Measurements from ENCODE around the gene LIM2. TPM values are rescaled to one million over a fixed set of nuclear protein-coding genes. Genes with fewer than 3 reads are reported as not detected.
A peak's percentile ranks its signal among the peaks of the same experiment; 100 is the strongest.

Gene LIM2
- total and polyA plus RNA-seq, 2 donors = not detected

DNA sequence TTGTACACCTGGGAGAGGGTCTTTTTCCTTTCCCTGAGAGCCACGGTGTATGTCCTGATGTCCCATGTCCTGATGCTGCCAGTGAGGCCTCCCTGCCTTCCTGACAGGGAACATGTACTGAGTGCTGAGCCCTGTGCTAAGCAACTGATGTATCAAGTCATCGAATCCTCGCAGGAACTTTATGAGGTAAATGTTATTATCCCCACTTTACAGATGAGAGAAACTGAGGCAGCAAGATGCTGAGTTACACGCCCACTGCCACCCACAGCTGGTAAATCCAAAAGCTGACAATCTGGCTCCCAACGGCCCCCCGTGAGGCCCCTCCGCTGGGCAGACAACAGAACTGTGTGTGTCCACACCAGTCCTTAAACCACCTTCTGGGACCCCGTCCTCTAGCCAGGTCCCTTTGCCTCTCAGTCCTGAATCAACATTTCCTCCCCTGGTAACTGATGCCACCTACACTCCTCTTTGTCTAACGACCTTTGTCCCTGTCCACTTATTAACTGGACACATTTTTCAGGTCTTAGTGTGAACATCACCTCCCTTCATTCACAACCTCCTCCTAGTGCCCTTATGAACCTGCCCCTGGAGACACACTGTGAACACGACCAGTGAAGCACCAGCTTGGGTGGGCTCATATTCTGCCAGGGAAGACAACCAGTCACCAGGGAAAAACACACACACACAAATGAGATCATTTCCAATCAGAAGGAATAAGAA, 40.4 kb downstream of the LIM2 start:
- peaks cover 21 to 52% of the 10 kb centered on the region in 2 donors for H3K36me3 ChIP-seq (ENCODE audit: control insufficient read depth in 2 of 2, insufficient read depth in 2 of 2, low read length in 1 of 2)
- H3K27ac ChIP-seq (ENCODE audit: low read depth in 1 of 2, low read length in 1 of 2) = no peak overlapping the region
- H3K27me3 ChIP-seq (ENCODE audit: control insufficient read depth in 2 of 2, insufficient read depth in 1 of 2, low read length in 1 of 2) = peaks cover 0 to 2% of the 10 kb centered on the region in 2 donors
- H3K9me3 ChIP-seq (ENCODE audit: control insufficient read depth in 2 of 2, insufficient read depth in 1 of 2, low read length in 1 of 2) = peaks cover 0 to 1% of the 10 kb centered on the region in 2 donors
- H3K4me3 ChIP-seq (ENCODE audit: low read length in 2 of 2) = no peak overlapping the region
- H3K4me1 ChIP-seq (ENCODE audit: control insufficient read depth in 2 of 2, insufficient read depth in 2 of 2, low read length in 2 of 2) = peaks cover 0 to 2% of the 10 kb centered on the region in 2 donors
- no peak for DNase-seq (ENCODE audit: low read depth in 6 of 9, low spot score in 9 of 9)
- WGBS = 80% methylated on average over 10 of the region's 10 CpGs

DNA sequence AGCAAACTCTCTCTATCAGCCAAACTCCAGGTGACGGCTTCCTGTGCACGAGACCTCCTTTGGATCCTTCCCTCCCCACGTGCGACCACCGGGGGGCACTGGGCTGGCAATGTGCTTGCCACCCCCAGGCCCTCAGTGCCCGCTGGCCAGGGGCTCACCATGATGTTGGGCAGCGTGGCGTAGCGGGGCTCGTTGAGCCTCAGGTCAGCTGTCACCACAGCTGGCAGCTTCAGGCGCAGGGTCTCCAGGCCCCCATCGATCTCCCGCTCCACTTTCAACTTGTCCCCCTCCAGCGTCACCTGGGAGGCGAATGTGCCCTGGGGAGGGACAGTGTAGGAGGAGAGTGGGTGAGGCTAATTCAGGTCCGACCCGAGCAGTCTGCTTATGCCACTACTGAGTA, 41.0 kb downstream of the LIM2 start:
- H3K27me3 ChIP-seq (ENCODE audit: control insufficient read depth in 2 of 2, insufficient read depth in 1 of 2, low read length in 1 of 2) = peaks cover 0 to 7% of the 10 kb centered on the region in 2 donors
- H3K36me3 ChIP-seq (ENCODE audit: control insufficient read depth in 2 of 2, insufficient read depth in 2 of 2, low read length in 1 of 2) = peaks cover 21 to 48% of the 10 kb centered on the region in 2 donors
- WGBS = 94% methylated on average over 17 of the region's 17 CpGs
- peaks cover 0 to 1% of the 10 kb centered on the region in 2 donors for H3K9me3 ChIP-seq (ENCODE audit: control insufficient read depth in 2 of 2, insufficient read depth in 1 of 2, low read length in 1 of 2)
- no peak overlapping the region for H3K27ac ChIP-seq (ENCODE audit: low read depth in 1 of 2, low read length in 1 of 2)
- DNase-seq (ENCODE audit: low read depth in 6 of 9, low spot score in 9 of 9) = no peak
- H3K4me1 ChIP-seq (ENCODE audit: control insufficient read depth in 2 of 2, insufficient read depth in 2 of 2, low read length in 2 of 2) = peaks cover 0 to 2% of the 10 kb centered on the region in 2 donors
- H3K4me3 ChIP-seq (ENCODE audit: low read length in 2 of 2) = no peak overlapping the region

DNA sequence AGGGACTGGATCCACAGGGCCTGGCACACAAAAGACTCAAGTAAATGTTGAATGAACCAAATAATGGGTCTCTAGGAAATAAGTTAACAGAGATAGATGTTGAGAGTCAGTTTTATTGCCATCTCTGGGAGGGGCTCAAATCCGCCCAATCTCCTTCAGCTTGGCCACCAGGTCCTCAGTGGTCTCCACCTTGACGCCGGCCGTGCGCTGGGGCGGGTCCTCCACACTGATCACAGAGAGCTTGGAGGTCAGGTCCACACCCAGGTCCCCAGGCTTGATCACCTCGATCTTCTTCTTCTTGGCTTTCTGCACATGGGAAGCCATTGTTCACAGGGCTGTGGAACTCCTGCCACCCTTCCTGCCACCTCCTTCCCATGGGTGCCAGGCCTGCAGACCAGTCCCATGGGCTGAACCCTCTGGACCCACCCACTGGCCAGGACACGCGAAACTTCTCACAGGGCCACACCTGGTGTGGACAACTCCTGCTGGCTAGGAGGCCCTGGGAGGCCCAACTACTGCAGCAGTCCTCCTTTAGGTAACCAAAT, 42.6 kb downstream of the LIM2 start:
- no peak for DNase-seq (ENCODE audit: low read depth in 6 of 9, low spot score in 9 of 9)
- WGBS = 98% methylated on average over 9 of the region's 9 CpGs
- Histone ChIP-seq H3K36me3 (ENCODE audit: control insufficient read depth in 2 of 2, insufficient read depth in 2 of 2, low read length in 1 of 2) (peaks cover 12 to 34% of the 10 kb centered on the region in 2 donors), H3K9me3 (ENCODE audit: control insufficient read depth in 2 of 2, insufficient read depth in 1 of 2, low read length in 1 of 2) (peaks cover 0 to 1% of the 10 kb centered on the region in 2 donors), H3K4me1 (ENCODE audit: control insufficient read depth in 2 of 2, insufficient read depth in 2 of 2, low read length in 2 of 2) (peaks cover 0 to 2% of the 10 kb centered on the region in 2 donors), H3K27me3 (ENCODE audit: control insufficient read depth in 2 of 2, insufficient read depth in 1 of 2, low read length in 1 of 2) (peaks cover 11 to 23% of the 10 kb centered on the region in 2 donors), H3K4me3 (ENCODE audit: low read length in 2 of 2) (no peak overlapping the region), H3K27ac (ENCODE audit: low read depth in 1 of 2, low read length in 1 of 2) (no peak overlapping the region)

- peaks cover 6 to 25% of the 10 kb centered on the region in 2 donors for H3K36me3 ChIP-seq (ENCODE audit: control insufficient read depth in 2 of 2, insufficient read depth in 2 of 2, low read length in 1 of 2)
- H3K4me3 ChIP-seq (ENCODE audit: low read length in 2 of 2) = no peak overlapping the region
- H3K27me3 ChIP-seq (ENCODE audit: control insufficient read depth in 2 of 2, insufficient read depth in 1 of 2, low read length in 1 of 2) = peaks cover 22 to 39% of the 10 kb centered on the region in 2 donors
- peaks cover 0 to 4% of the 10 kb centered on the region in 2 donors for H3K9me3 ChIP-seq (ENCODE audit: control insufficient read depth in 2 of 2, insufficient read depth in 1 of 2, low read length in 1 of 2)
- no peak for DNase-seq (ENCODE audit: low read depth in 6 of 9, low spot score in 9 of 9)
- no peak overlapping the region for H3K27ac ChIP-seq (ENCODE audit: low read depth in 1 of 2, low read length in 1 of 2)
- peaks cover 8 to 18% of the 10 kb centered on the region in 2 donors for H3K4me1 ChIP-seq (ENCODE audit: control insufficient read depth in 2 of 2, insufficient read depth in 2 of 2, low read length in 2 of 2)
- 69% methylated on average over 9 of the region's 9 CpGs for WGBS
Observed at GRCh38 chr19:51342631-51343569, 44.9 kb downstream of the LIM2 start.

DNA sequence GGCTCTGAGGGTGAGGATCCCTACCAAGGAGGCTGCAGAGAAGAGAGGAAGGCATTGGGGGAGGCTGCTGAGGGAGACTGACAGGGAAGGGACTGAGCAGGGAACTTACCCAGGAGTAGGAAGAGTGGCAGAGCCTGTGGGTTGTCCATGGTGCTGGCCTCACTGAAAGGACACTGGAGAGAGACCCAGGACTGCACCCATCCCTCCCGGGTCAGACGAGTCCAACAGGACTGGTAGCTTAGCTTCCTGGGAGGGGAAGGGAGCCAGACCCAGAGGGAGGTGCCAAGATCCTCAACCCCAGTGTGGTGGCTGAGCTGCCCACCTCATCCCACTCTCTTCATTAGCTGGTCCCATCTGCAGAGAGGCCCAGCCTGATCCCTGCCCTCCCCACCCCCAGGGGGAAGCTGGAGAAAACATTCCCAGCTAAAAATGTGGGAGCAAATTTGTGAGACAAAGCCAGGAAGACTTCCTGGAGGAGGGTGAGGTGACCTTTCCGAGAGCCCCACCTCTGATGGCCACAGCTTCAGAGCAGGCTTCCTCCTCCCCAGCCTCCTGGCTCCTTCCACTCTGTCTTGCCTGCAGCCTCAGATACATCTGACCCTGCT, 45.7 kb downstream of the LIM2 start, which contains the start of gene VSIG10L:
TSS of gene VSIG10L (minus strand) at position 164 of the 605 bp plus-strand sequence. CDS start at position 149, 15 bp downstream.
- DNase-seq (ENCODE audit: low read depth in 6 of 9, low spot score in 9 of 9) = no peak
- H3K27ac ChIP-seq (ENCODE audit: low read depth in 1 of 2, low read length in 1 of 2) = no peak within 1 kb of the TSS
- peaks cover 8 to 18% of the 10 kb centered on the region in 2 donors for H3K4me1 ChIP-seq (ENCODE audit: control insufficient read depth in 2 of 2, insufficient read depth in 2 of 2, low read length in 2 of 2)
- H3K36me3 ChIP-seq (ENCODE audit: control insufficient read depth in 2 of 2, insufficient read depth in 2 of 2, low read length in 1 of 2) = peaks cover 6 to 18% of the 10 kb centered on the region in 2 donors
- peaks cover 22 to 39% of the 10 kb centered on the region in 2 donors for H3K27me3 ChIP-seq (ENCODE audit: control insufficient read depth in 2 of 2, insufficient read depth in 1 of 2, low read length in 1 of 2)
- H3K9me3 ChIP-seq (ENCODE audit: control insufficient read depth in 2 of 2, insufficient read depth in 1 of 2, low read length in 1 of 2) = peaks cover 0 to 3% of the 10 kb centered on the region in 2 donors
- H3K4me3 ChIP-seq (ENCODE audit: low read length in 2 of 2) = no peak within 1 kb of the TSS
- WGBS = 75% methylated on average over 3 of the region's 3 CpGs

DNA sequence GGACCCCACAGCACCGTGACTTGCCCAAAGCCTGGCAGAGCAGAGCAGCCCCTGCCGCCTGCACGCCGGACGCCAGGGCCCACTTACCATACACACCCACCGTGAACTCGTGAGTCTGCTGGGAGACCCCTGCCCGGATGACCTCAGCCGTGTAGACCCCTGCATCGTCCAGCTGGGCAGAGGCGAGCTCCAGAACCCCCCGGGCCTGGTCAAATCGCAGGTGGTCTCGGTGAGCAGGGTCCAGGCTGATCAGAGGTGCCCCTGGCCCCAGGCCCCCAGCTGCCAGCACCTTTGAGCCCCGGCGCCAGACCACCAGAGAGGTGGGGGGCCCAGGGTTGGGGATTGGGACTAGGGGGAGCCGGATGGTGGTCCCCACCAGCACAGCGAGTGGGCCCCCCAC, 46.7 kb downstream of the LIM2 start:
- Histone ChIP-seq H3K9me3 (ENCODE audit: control insufficient read depth in 2 of 2, insufficient read depth in 1 of 2, low read length in 1 of 2) (peaks cover 0 to 2% of the 10 kb centered on the region in 2 donors), H3K4me1 (ENCODE audit: control insufficient read depth in 2 of 2, insufficient read depth in 2 of 2, low read length in 2 of 2) (peaks cover 8 to 18% of the 10 kb centered on the region in 2 donors), H3K27ac (ENCODE audit: low read depth in 1 of 2, low read length in 1 of 2) (no peak overlapping the region), H3K27me3 (ENCODE audit: control insufficient read depth in 2 of 2, insufficient read depth in 1 of 2, low read length in 1 of 2) (peaks cover 22 to 39% of the 10 kb centered on the region in 2 donors), H3K4me3 (ENCODE audit: low read length in 2 of 2) (no peak overlapping the region), H3K36me3 (ENCODE audit: control insufficient read depth in 2 of 2, insufficient read depth in 2 of 2, low read length in 1 of 2) (peaks cover 2 to 12% of the 10 kb centered on the region in 2 donors)
- WGBS = 93% methylated on average over 18 of the region's 18 CpGs
- DNase-seq (ENCODE audit: low read depth in 6 of 9, low spot score in 9 of 9) = no peak

- DNase-seq (ENCODE audit: low read depth in 6 of 9, low spot score in 9 of 9) = peak in 5 of 9 donors; percentile 47 to 72 (median 59)
- Histone ChIP-seq H3K4me3 (ENCODE audit: low read length in 2 of 2) (peak overlapping the region; percentile 49 to 69), H3K4me1 (ENCODE audit: control insufficient read depth in 2 of 2, insufficient read depth in 2 of 2, low read length in 2 of 2) (peaks cover 8 to 18% of the 10 kb centered on the region in 2 donors), H3K9me3 (ENCODE audit: control insufficient read depth in 2 of 2, insufficient read depth in 1 of 2, low read length in 1 of 2) (peaks cover 0 to 2% of the 10 kb centered on the region in 2 donors), H3K27ac (ENCODE audit: low read depth in 1 of 2, low read length in 1 of 2) (peak overlapping the region; percentile 4 to 67), H3K36me3 (ENCODE audit: control insufficient read depth in 2 of 2, insufficient read depth in 2 of 2, low read length in 1 of 2) (peaks cover 0 to 4% of the 10 kb centered on the region in 2 donors), H3K27me3 (ENCODE audit: control insufficient read depth in 2 of 2, insufficient read depth in 1 of 2, low read length in 1 of 2) (peaks cover 22 to 39% of the 10 kb centered on the region in 2 donors)
- WGBS = 5% methylated on average over 107 of the region's 107 CpGs
Observed at GRCh38 chr19:51339687-51340656, 47.8 kb downstream of the LIM2 start.

DNA sequence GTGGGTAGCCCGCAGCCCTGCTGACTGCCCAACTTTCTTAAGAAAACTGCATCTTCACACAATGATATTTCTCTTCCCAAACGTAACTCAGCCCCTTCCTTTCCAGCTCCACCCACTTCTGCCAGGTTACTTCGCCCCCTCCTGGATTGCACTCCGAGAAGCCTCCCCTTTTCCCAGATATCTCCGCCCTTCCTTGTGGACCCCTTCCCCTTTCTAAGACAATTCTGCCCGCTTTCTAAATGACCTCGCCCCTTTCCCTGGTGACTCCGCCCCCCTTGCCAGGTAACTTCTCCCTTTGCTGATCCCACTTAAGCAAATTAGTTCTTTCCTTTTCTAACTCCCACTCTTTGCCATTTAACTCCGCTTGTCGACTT, 48.5 kb downstream of the LIM2 start:
- WGBS = under 1% methylated on average over 10 of the region's 10 CpGs
- no peak for DNase-seq (ENCODE audit: low read depth in 6 of 9, low spot score in 9 of 9)
- H3K4me1 ChIP-seq (ENCODE audit: control insufficient read depth in 2 of 2, insufficient read depth in 2 of 2, low read length in 2 of 2) = peaks cover 8 to 18% of the 10 kb centered on the region in 2 donors
- peaks cover 22 to 39% of the 10 kb centered on the region in 2 donors for H3K27me3 ChIP-seq (ENCODE audit: control insufficient read depth in 2 of 2, insufficient read depth in 1 of 2, low read length in 1 of 2)
- H3K9me3 ChIP-seq (ENCODE audit: control insufficient read depth in 2 of 2, insufficient read depth in 1 of 2, low read length in 1 of 2) = peaks cover 0 to 2% of the 10 kb centered on the region in 2 donors
- no peaks in the 10 kb centered on the region for H3K36me3 ChIP-seq (ENCODE audit: control insufficient read depth in 2 of 2, insufficient read depth in 2 of 2, low read length in 1 of 2)
- peak overlapping the region in 1 of 2 donors; percentile 4 for H3K27ac ChIP-seq (ENCODE audit: low read depth in 1 of 2, low read length in 1 of 2)
- peak overlapping the region; percentile 49 to 69 for H3K4me3 ChIP-seq (ENCODE audit: low read length in 2 of 2)

All from thymus (tissue), 11 donors.